HG03045 (cell line): ENCODE data around the gene C11orf21.

Experiments
- ATAC-seq: cut with Tn5 transposase; IDR thresholded peaks from one replicate; pipeline ENCODE4 v1.9.1; 2021; ENCODE audit warnings: mild to moderate bottlenecking, moderate library complexity; ENCODE audit not compliant: unreplicated experiment

Gene C11orf21

GRCh38 chr11:2262301-2263070 lies 39.2 kb downstream of the C11orf21 start:
- ATAC-seq = no peak

GRCh38 chr11:2261436-2262230 lies 40.1 kb downstream of the C11orf21 start:
- no peak for ATAC-seq

GRCh38 chr11:2260491-2261364 lies 41.0 kb downstream of the C11orf21 start:
- ATAC-seq = no peak

GRCh38 chr11:2259897-2260451 lies 41.7 kb downstream of the C11orf21 start:
- no peak for ATAC-seq

- ATAC-seq = no peak
Measured at GRCh38 chr11:2259466-2259830, 42.3 kb downstream of the C11orf21 start.

GRCh38 chr11:2258501-2259465 lies 42.9 kb downstream of the C11orf21 start:
- ATAC-seq = no peak

- no peak for ATAC-seq
Measured at GRCh38 chr11:2256951-2257700, 44.6 kb downstream of the C11orf21 start.

GRCh38 chr11:2256293-2256913 lies 45.3 kb downstream of the C11orf21 start:
- no peak for ATAC-seq

GRCh38 chr11:2252018-2252417 lies 49.7 kb downstream of the C11orf21 start:
- ATAC-seq = no peak

GRCh38 chr11:2251138-2251537 lies 50.6 kb downstream of the C11orf21 start:
- ATAC-seq = no peak

- ATAC-seq = no peak
Measured at GRCh38 chr11:2250485-2250884, 51.2 kb downstream of the C11orf21 start.

GRCh38 chr11:2250041-2250440 lies 51.7 kb downstream of the C11orf21 start:
- ATAC-seq = no peak

GRCh38 chr11:2249189-2249916 lies 52.4 kb downstream of the C11orf21 start:
- no peak for ATAC-seq

- no peak for ATAC-seq
Measured at GRCh38 chr11:2248762-2249161, 53.0 kb downstream of the C11orf21 start.

- ATAC-seq = no peak
Measured at GRCh38 chr11:2248242-2248641, 53.5 kb downstream of the C11orf21 start.

- no peak for ATAC-seq
Measured at GRCh38 chr11:2247496-2247895, 54.2 kb downstream of the C11orf21 start.
